GM23248 (cell line): ENCODE data around the gene GULP1.

ENCODE experiments used
- EZH2 ChIP-seq: fragments of 200-600 bp; sonication (generic); IDR thresholded peaks from 2 replicates; pipeline ENCODE4 v1.6.1; 2018; ENCODE audit warnings: antibody characterized with exemption, mild to moderate bottlenecking; ENCODE audit not compliant: insufficient read depth, poor library complexity, severe bottlenecking
- EZH2phosphoT487 ChIP-seq: fragments of 200-600 bp; sonication (generic); IDR thresholded peaks from 2 replicates; pipeline ENCODE4 v1.6.1; 2018; ENCODE audit warnings: antibody characterized with exemption, moderate library complexity, mild to moderate bottlenecking, low read depth; ENCODE audit not compliant: insufficient read depth

GRCh38 chr2:188620916-188621315, 329.2 kb downstream of the GULP1 start:
- no peak for TF ChIP-seq EZH2
- no peak for TF ChIP-seq EZH2phosphoT487
